Astrocyte (in vitro differentiated cells and primary cell): ENCODE data around the gene OSBPL3.

Experiments
- EZH2 ChIP-seq: IDR thresholded peaks from 2 replicates; pipeline ENCODE4 v1.6.1; 2012; ENCODE audit warnings: mild to moderate bottlenecking, low read length, inconsistent platforms; ENCODE audit not compliant: insufficient read depth
- TF ChIP-seq, protein P1 (sequence below): IDR thresholded peaks from 2 replicates; pipeline ENCODE4 v1.5.1; 2011; ENCODE audit warnings: low read depth, mild to moderate bottlenecking, inconsistent platforms, low read length, moderate library complexity; ENCODE audit not compliant: insufficient read depth

DNA sequence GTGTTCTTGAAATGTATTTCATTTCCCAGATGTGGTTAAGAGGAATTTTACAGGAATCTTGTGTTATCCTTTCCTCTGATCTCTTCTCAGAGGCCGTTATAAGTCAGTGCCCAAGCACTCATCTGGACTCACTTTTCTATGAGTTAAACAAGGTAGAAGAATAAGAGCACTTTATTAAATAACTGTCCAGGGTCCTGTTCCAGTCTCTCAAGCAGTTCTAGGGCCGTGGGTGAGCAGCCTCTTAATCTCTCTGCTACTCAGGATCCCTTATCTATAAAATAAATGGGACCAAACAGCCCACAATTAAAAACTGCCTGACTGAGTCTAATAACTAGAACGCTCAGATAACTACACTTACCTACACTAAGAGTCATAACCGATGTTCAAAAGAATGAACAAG is 111.2 kb downstream of the OSBPL3 start:
- TF ChIP-seq, protein P1, sequence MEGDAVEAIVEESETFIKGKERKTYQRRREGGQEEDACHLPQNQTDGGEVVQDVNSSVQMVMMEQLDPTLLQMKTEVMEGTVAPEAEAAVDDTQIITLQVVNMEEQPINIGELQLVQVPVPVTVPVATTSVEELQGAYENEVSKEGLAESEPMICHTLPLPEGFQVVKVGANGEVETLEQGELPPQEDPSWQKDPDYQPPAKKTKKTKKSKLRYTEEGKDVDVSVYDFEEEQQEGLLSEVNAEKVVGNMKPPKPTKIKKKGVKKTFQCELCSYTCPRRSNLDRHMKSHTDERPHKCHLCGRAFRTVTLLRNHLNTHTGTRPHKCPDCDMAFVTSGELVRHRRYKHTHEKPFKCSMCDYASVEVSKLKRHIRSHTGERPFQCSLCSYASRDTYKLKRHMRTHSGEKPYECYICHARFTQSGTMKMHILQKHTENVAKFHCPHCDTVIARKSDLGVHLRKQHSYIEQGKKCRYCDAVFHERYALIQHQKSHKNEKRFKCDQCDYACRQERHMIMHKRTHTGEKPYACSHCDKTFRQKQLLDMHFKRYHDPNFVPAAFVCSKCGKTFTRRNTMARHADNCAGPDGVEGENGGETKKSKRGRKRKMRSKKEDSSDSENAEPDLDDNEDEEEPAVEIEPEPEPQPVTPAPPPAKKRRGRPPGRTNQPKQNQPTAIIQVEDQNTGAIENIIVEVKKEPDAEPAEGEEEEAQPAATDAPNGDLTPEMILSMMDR, result no peak
- no peak for TF ChIP-seq EZH2
